ENCODE measurements around the gene GPC4. TPM values are rescaled to one million over a fixed set of nuclear protein-coding genes. Genes with fewer than 3 reads are reported as not detected.

The GPC4 gene
- total RNA-seq, 1 donor from 2014 or later: 32.8 TPM

DNA sequence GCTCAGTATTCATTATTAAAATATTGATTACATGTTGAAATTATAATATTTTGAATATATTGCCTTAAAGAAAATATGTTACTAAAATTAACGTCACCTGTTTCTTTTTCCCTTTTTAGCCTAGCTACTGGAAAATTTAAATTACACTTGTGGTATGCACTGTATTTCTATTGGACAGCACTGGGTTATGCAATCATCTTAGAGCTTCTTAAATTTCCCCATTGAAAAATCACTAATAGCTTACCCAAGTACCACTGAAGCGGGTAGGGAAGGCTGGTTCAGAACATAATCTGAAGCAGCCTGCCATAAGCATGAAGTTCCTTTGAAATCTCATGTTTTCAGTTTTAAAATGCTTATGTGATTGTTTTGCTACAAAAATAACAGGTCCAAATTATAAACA lies 147.7 kb downstream of the GPC4 start:
- TF ChIP-seq, protein P1, sequence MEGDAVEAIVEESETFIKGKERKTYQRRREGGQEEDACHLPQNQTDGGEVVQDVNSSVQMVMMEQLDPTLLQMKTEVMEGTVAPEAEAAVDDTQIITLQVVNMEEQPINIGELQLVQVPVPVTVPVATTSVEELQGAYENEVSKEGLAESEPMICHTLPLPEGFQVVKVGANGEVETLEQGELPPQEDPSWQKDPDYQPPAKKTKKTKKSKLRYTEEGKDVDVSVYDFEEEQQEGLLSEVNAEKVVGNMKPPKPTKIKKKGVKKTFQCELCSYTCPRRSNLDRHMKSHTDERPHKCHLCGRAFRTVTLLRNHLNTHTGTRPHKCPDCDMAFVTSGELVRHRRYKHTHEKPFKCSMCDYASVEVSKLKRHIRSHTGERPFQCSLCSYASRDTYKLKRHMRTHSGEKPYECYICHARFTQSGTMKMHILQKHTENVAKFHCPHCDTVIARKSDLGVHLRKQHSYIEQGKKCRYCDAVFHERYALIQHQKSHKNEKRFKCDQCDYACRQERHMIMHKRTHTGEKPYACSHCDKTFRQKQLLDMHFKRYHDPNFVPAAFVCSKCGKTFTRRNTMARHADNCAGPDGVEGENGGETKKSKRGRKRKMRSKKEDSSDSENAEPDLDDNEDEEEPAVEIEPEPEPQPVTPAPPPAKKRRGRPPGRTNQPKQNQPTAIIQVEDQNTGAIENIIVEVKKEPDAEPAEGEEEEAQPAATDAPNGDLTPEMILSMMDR (IDR thresholded peaks at IDR 0.05; ENCODE audit: partially characterized antibody, unreplicated experiment): no peak
- H3K9me3 Mint-ChIP-seq (ENCODE audit: unreplicated experiment): no peaks in the 10 kb centered on the region
- H3K4me1 Mint-ChIP-seq (ENCODE audit: low read depth, unreplicated experiment): no peaks in the 10 kb centered on the region
- H3K27ac Mint-ChIP-seq (ENCODE audit: unreplicated experiment): no peak overlapping the region
- DNase-seq: no peak
- no peaks in the 10 kb centered on the region for H3K27me3 Mint-ChIP-seq (ENCODE audit: unreplicated experiment)
- no peaks in the 10 kb centered on the region for H3K36me3 Mint-ChIP-seq (ENCODE audit: unreplicated experiment)
- no peak overlapping the region for H3K4me3 Mint-ChIP-seq (ENCODE audit: unreplicated experiment)

DNA sequence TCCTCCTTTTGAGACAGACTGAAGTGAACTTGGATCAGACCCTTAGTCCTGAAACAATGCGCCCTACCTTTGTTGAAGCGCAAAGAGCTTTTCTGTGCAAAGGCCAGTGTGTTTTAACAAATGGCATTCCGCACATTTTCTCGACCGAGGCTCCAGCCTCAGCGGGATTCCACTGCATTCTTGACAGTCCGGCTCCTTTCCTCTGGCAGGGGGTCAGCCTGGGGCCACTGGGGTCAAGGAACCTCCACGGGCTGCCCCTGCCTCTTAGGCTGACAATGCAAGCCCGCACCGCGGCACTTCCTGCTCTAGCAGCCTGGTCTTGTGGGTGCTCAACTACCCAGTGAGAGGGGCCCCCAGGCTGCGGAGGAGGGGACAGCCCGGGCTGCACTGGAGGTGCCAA lies 150.0 kb downstream of the GPC4 start:
- H3K4me3 Mint-ChIP-seq (ENCODE audit: unreplicated experiment): no peak overlapping the region
- no peaks in the 10 kb centered on the region for H3K4me1 Mint-ChIP-seq (ENCODE audit: low read depth, unreplicated experiment)
- H3K27ac Mint-ChIP-seq (ENCODE audit: unreplicated experiment): no peak overlapping the region
- no peaks in the 10 kb centered on the region for H3K27me3 Mint-ChIP-seq (ENCODE audit: unreplicated experiment)
- TF ChIP-seq, protein P1 (IDR thresholded peaks at IDR 0.05; ENCODE audit: partially characterized antibody, unreplicated experiment): no peak
- no peaks in the 10 kb centered on the region for H3K36me3 Mint-ChIP-seq (ENCODE audit: unreplicated experiment)
- no peaks in the 10 kb centered on the region for H3K9me3 Mint-ChIP-seq (ENCODE audit: unreplicated experiment)
- no peak for DNase-seq

DNA sequence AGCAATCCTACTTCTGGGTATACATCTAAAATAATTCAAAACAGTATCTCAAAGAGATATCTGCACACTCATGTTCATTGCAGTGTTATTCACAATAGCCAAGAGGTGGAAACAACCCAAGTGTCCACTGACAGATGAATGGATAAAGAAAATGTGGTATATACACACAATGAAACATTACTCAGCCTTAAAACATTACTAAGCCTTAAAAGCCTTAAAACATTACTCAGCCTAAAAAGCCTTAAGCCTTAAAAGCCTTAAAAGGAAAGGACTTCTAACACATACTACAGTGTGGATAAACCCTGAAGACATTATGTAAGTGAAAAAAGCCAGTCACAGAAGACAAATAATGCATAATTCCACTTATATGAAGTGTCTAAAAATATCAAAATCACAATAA lies 156.8 kb downstream of the GPC4 start:
- no peaks in the 10 kb centered on the region for H3K36me3 Mint-ChIP-seq (ENCODE audit: unreplicated experiment)

DNA sequence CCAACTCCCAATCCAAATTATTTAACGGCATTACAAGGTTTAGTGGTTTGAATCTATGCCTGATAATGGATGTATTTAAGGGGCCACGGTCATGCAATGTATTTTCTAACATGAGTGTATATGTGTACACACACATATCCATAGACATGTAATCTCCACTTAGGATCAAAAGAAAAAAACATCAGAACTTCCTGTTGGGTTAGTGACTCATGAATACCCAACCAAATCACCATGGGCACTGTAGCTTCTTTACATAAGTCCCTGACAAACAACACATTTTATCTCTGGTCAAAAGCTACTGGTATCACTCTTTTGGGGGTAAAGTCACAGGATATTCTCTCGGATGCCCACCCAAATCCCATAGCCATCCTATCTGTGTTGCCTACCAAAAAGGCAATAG lies 160.6 kb downstream of the GPC4 start:
- DNase-seq: no peak
- no peak overlapping the region for H3K27ac Mint-ChIP-seq (ENCODE audit: unreplicated experiment)
- H3K27me3 Mint-ChIP-seq (ENCODE audit: unreplicated experiment): no peaks in the 10 kb centered on the region
- TF ChIP-seq, protein P1 (IDR thresholded peaks at IDR 0.05; ENCODE audit: partially characterized antibody, unreplicated experiment): no peak
- no peaks in the 10 kb centered on the region for H3K9me3 Mint-ChIP-seq (ENCODE audit: unreplicated experiment)
- H3K4me3 Mint-ChIP-seq (ENCODE audit: unreplicated experiment): no peak overlapping the region
- H3K36me3 Mint-ChIP-seq (ENCODE audit: unreplicated experiment): no peaks in the 10 kb centered on the region
- H3K4me1 Mint-ChIP-seq (ENCODE audit: low read depth, unreplicated experiment): no peaks in the 10 kb centered on the region

More for the DNA sequence above, 156.8 kb downstream of the GPC4 start:
- no peak overlapping the region for H3K4me3 Mint-ChIP-seq (ENCODE audit: unreplicated experiment)
- DNase-seq: no peak
- TF ChIP-seq, protein P1 (IDR thresholded peaks at IDR 0.05; ENCODE audit: partially characterized antibody, unreplicated experiment): no peak
- no peaks in the 10 kb centered on the region for H3K9me3 Mint-ChIP-seq (ENCODE audit: unreplicated experiment)
- no peaks in the 10 kb centered on the region for H3K27me3 Mint-ChIP-seq (ENCODE audit: unreplicated experiment)
- no peaks in the 10 kb centered on the region for H3K4me1 Mint-ChIP-seq (ENCODE audit: low read depth, unreplicated experiment)
- no peak overlapping the region for H3K27ac Mint-ChIP-seq (ENCODE audit: unreplicated experiment)

DNA sequence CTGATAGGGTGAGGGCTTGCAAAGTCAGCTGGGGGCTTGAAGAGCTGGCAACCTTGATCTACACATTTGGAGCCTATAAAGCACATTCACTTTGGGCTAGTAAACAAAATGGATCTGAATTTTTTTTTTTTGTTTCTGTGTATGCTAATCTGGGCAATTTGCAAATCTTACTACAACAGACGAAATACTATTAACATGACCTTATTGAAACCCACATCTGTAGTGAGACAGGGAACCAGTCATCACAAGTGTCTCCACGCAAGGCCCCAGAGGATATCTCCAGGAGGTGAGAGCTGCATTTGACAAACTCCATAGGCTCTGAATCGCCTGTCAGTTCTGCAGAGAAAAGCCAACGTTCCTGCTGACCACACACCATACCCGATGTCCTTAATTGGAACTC lies 164.1 kb downstream of the GPC4 start:
- TF ChIP-seq, protein P1 (IDR thresholded peaks at IDR 0.05; ENCODE audit: partially characterized antibody, unreplicated experiment): no peak
- H3K36me3 Mint-ChIP-seq (ENCODE audit: unreplicated experiment): peaks cover 5% of the 10 kb centered on the region
- H3K27ac Mint-ChIP-seq (ENCODE audit: unreplicated experiment): no peak overlapping the region
- no peak for DNase-seq
- H3K9me3 Mint-ChIP-seq (ENCODE audit: unreplicated experiment): no peaks in the 10 kb centered on the region
- H3K4me1 Mint-ChIP-seq (ENCODE audit: low read depth, unreplicated experiment): no peaks in the 10 kb centered on the region
- no peak overlapping the region for H3K4me3 Mint-ChIP-seq (ENCODE audit: unreplicated experiment)
- no peaks in the 10 kb centered on the region for H3K27me3 Mint-ChIP-seq (ENCODE audit: unreplicated experiment)
